HG03097 (cell line): Measurements from ENCODE around the gene IVL.

Source experiments
- ATAC-seq: cut with Tn5 transposase; IDR thresholded peaks from one replicate; pipeline ENCODE4 v1.9.1; 2021; ENCODE audit not compliant: unreplicated experiment, low FRiP score

The IVL gene

DNA sequence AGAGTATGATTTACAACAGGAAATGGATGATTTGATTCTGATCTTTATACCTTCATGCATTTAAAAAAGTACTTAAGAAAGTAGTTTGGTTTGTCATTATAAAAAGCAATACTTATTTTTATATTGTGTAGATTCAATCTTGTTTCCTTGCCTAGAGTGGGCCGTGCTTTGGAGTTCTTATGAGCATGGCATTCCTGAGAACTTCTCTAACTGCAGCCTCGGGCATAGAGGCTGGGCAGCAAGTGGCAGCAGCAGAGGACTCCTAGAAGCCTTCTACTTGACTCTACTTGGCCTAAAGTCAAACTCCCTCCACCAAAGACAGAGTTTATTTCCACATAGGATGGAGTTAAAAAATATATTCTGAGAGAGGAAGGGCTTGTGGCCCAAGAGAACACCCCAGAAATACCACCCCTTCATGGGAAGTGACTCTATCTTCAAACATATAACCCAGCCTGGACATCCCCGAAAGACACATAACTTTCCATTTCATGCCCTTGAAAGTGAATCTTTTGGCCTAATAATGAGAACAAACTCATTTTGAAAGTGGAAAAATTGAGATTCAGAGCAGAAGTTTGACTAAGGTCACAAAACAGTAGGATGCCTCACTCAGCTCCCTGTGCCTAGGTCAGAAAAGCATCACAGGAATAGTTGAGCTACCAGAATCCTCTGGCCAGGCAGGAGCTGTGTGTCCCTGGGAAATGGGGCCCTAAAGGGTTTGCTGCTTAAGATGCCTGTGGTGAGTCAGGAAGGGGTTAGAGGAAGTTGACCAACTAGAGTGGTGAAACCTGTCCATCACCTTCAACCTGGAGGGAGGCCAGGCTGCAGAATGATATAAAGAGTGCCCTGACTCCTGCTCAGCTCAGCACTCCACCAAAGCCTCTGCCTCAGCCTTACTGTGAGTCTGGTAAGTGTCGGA lies at the start of gene IVL:
IVL (plus strand) TSS at position 861 of the 916 bp plus-strand sequence. CDS start 1,252 bp downstream, outside the sequence.
- ATAC-seq = no peak

- ATAC-seq = no peak
These were observed 48.6 kb upstream of the IVL start, which contains the start of gene LCE7A for GRCh38 chr1:152859696-152860095. LCE7A (plus strand) TSS chr1:152859996; CDS start chr1:152860698, 702 bp downstream.

DNA sequence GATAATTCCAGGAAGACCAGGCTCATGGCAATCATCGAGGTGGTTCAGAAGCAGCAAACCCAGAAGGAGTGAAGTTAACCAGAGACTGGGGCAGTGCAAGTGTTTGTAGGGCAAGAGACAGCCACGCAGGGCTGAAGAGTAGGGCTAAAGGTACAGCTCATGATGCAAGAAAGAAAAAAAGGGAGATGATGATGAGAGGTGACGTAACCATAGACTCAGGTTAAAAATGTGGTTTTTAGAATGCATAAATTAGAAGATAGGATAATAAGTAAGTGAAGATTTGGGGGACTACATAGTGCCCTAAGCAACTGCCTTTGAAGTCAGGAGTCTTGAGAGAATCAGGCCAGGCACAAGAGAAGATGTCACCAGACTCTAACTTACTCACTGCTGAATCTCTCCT lies 48.2 kb upstream of the IVL start:
- ATAC-seq = no peak

DNA sequence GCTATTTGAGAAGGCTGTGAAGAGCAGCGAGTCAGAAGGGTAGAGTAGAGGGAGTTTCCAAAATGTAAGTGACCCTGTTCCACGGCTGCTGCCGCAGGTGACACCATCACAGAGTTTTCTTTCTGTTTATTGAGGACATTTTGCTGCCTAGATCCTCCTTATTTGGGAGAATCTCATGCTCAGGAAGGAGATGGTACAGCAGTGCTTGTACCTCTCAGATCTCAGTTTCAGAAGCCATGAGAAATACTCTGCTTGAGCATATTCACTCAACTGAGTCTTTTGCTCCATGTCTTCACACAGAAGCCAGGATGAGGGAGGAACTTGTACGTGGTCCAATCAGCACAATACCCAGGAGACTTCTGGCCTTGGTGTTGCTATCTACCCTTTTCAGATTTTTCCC lies 47.0 kb upstream of the IVL start:
- no peak for ATAC-seq

- no peak for ATAC-seq
These were observed 43.9 kb upstream of the IVL start for GRCh38 chr1:152864443-152864842.

DNA sequence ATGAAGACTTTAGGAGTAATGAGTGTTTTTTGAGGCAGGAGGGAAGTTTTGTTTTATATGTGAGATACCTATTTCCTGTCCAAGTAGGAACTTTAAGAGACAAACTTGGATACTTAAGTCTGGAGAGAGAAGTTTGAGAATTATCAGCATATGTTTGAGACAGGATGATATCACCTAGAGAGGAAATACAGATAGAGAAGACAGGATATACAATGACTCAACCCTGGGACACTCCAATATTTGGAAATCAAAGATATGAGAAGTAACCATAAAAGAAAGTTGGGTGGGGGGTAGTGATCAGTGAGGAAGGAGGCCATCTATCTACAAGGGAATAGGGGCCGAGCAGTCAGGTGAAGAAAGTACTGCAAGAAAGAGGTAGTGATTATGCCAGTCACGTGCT lies 42.0 kb upstream of the IVL start:
- ATAC-seq = no peak

GRCh38 chr1:152869808-152870419 lies 38.4 kb upstream of the IVL start:
- no peak for ATAC-seq

- ATAC-seq = no peak
These were observed 37.3 kb upstream of the IVL start for GRCh38 chr1:152870831-152871730.

GRCh38 chr1:152871731-152872126 lies 36.6 kb upstream of the IVL start:
- ATAC-seq = no peak

- no peak for ATAC-seq
These were observed 34.9 kb upstream of the IVL start for GRCh38 chr1:152873495-152873894.

GRCh38 chr1:152876827-152877226 lies 31.5 kb upstream of the IVL start:
- ATAC-seq = no peak

GRCh38 chr1:152878042-152878441 lies 30.3 kb upstream of the IVL start, which contains the start of gene SMCP:
SMCP (plus strand) TSS chr1:152878322; CDS start chr1:152884423, 6,101 bp downstream.
- no peak for ATAC-seq

DNA sequence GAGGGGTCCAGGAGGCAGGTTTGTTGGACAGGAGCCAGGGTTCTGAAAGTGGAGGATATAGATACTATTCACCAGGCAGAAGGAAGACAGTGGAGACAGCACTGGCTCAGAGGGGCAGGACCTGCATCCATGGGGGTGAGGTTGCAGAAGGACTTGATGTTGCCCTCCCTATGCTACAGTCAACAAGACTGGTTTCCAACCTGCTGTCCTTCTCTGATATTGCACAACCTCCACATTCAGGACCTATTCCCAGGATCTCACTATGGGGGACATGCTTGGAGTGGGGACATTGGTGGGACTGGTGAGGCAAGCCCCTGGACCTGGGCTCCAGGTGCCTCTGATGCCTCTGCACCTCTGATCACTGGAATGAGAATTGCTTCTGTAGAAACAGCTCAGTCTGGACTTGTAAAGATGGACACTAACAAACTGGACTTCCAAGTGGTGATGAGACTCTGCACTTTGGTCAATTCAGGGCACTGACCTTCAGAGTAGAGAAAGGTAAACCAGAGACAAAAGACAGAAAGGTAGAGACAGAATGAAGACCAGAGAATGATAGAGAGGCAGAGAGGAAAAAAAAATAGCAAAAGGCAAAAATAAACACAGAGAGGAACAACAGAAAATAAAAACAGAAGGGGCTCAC lies 28.7 kb upstream of the IVL start:
- ATAC-seq = no peak

DNA sequence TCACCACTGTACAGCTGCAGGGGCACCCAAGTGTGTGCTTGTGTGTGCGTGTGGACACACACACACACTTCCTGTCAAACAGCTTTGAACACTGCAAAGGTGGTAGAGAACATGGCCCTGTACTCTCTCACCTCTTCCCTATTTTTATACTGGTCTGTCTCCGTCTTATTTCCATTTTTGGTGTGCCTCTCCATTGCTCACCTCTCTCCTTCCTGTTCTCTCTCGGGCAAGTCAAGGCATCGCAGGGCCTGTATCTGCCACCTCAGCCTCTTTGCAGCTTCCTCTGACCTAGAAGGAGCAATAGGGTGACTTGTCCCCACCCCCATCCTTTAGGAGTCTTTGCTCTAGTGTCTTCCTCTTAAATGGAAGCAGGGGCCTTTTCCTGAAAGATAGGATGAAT lies 28.0 kb upstream of the IVL start:
- no peak for ATAC-seq

DNA sequence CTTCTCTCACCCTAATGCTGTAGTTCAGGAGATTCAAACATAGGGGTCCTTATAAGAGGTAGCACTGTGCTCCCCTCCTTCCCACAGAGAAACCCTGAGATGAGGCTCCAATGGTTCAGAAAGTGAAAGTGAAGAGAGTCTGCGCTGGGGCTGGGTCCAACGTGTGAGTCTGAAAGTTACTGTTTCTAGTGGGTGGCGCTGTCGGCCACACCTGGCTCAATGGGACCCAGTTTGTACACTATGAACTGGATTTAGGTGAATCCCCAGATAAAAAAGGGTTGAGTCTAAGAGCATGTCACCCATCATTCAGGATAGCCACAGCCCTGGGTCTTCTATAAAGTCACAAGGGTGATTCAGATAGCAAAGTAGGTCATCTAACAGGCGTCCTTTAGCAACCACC lies 27.4 kb upstream of the IVL start:
- ATAC-seq = no peak

DNA sequence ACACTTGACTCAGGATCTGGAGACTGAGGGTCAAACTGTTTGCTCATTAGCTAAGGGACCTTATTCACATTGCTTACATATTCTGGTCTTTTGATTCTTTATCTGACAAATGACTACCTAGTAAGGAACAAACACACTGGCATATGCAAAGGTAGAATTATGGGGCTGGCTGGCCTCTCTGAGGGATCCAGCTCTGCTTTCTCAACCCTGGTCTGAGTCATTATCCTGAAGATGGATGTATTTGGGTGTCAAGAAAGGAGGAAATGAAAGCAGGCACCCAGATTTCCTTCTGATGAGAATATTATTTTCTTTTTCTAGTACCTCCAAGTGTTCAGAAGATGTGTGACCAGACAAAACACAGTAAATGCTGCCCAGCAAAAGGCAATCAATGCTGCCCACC lies 24.3 kb upstream of the IVL start:
- ATAC-seq = no peak

DNA sequence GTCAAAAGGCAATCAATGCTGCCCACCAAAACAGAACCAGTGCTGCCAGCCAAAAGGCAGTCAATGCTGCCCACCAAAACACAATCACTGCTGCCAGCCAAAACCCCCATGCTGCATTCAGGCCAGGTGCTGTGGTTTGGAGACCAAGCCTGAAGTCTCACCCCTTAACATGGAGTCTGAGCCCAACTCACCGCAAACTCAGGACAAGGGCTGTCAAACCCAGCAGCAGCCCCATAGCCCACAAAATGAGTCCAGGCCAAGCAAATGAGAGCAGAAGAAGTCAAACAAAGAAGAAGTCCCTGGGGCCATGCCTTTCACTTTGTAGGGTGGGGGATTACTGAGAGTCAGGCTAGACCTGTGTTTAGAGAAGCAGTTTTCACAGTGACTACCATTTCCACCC lies 23.8 kb upstream of the IVL start:
- ATAC-seq = no peak

GRCh38 chr1:152884966-152885624 lies 23.3 kb upstream of the IVL start:
- ATAC-seq = no peak

- ATAC-seq = no peak
These were observed 22.3 kb upstream of the IVL start for GRCh38 chr1:152886085-152886484.
